ENCODE data around the gene MLF2.
"Not testable (repeated sequence)": the region's sequence is repeated elsewhere in the genome, so short reads cannot be mapped to it uniquely, and the experiment has no call there.

DNA sequence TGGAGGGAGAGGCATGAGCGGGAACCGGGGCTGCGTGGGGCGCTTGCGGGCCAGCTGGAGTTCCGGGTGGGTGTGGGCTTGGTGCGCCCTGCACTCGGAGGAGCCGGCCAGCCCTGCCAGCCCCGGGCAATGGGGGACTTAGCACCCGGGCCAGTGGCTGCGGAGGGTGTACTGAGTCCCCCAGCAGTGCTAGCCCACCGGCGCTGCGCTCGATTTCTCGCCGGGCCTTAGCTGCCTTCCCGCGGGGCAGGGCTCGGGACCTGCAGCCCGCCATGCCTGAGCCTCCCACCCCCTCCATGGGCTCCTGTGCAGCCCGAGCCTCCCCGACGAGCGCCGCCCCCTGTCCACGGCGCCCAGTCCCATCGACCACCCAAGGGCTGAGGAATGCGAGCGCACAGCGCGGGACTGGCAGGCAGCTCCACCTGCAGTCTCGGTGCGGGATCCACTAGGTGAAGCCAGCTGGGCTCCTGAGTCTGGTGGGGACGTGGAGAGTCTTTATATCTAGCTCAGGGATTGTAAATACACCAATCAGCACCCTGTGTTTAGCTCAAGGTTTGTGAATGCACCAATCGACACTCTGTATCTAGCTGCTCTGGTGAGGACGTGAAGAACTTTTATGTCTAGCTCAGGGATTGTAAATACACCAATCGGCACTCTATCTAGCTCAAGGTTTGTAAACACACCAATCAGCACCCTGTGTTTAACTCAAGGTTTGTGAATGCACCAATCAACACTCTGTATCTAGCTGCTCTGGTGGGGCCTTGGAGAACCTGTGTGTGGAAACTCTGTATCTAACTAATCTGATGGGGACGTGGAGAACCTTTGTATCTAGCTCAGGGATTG is 36.7 kb downstream of the MLF2 start:
- TF ChIP-seq, protein P1, sequence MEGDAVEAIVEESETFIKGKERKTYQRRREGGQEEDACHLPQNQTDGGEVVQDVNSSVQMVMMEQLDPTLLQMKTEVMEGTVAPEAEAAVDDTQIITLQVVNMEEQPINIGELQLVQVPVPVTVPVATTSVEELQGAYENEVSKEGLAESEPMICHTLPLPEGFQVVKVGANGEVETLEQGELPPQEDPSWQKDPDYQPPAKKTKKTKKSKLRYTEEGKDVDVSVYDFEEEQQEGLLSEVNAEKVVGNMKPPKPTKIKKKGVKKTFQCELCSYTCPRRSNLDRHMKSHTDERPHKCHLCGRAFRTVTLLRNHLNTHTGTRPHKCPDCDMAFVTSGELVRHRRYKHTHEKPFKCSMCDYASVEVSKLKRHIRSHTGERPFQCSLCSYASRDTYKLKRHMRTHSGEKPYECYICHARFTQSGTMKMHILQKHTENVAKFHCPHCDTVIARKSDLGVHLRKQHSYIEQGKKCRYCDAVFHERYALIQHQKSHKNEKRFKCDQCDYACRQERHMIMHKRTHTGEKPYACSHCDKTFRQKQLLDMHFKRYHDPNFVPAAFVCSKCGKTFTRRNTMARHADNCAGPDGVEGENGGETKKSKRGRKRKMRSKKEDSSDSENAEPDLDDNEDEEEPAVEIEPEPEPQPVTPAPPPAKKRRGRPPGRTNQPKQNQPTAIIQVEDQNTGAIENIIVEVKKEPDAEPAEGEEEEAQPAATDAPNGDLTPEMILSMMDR (IDR thresholded peaks at IDR 0.05), result not testable (repeated sequence)
- TF ChIP-seq POLR2AphosphoS5 (IDR thresholded peaks at IDR 0.05; ENCODE audit: low read depth, low read length); REST (IDR thresholded peaks at IDR 0.05; ENCODE audit: insufficient read depth in 1 of 2, low read depth in 2 of 2, low read length in 1 of 2): not testable (repeated sequence)
